SK-N-SH (cell line): Measurements from ENCODE around the gene HSD11B2.

Experiments
- CTCF ChIP-seq: fragments of 200-600 bp; sonication (generic); IDR thresholded peaks from 2 replicates; pipeline ENCODE4 v1.6.1; 2017; ENCODE audit warnings: antibody characterized with exemption, mild to moderate bottlenecking, moderate library complexity
- PBX3 ChIP-seq: IDR thresholded peaks from 2 replicates; pipeline ENCODE4; 2012
- RAD21 ChIP-seq: IDR thresholded peaks from 2 replicates; pipeline ENCODE4 v1.6.1; 2012; ENCODE audit warnings: mild to moderate bottlenecking, low read length

GRCh38 chr16:67435758-67436164, 4.8 kb downstream of the HSD11B2 start:
- TF ChIP-seq PBX3 (no peak), CTCF (no peak), RAD21 (no peak)
